SU-DHL-6 (cell line): ENCODE data around the gene CHCHD3.

ENCODE experiments used
- H2AFZ ChIP-seq: fragments of 200-600 bp; sonication (generic); 2 replicates; pipeline ENCODE4 v1.6.1; 2014; ENCODE audit warnings: low read depth, mild to moderate bottlenecking, moderate library complexity, mixed read lengths, antibody characterized with exemption, low read length; ENCODE audit not compliant: severe bottlenecking
- H3F3A ChIP-seq: fragments of 200-600 bp; shearing (Covaris generic); 2 replicates; pipeline ENCODE4 v1.6.0; 2016; ENCODE audit warnings: antibody characterized with exemption, mild to moderate bottlenecking; ENCODE audit not compliant: insufficient read depth
- H3K27ac ChIP-seq: fragments of 200-600 bp; sonication (generic); 2 replicates; pipeline ENCODE4 v1.5.1; 2016; ENCODE audit warnings: low read depth, mild to moderate bottlenecking, low read length, moderate library complexity, mixed read lengths
- H3K27me3 ChIP-seq: fragments of 200-600 bp; sonication (generic), shearing (Covaris generic); 2 replicates; pipeline ENCODE4 v1.6.0; 2014; ENCODE audit warnings: mild to moderate bottlenecking, low read length
- H3K36me3 ChIP-seq: fragments of 200-600 bp; sonication (generic); 2 replicates; pipeline ENCODE4 v1.6.1; 2014; ENCODE audit warnings: mild to moderate bottlenecking, low read length, mixed read lengths
- H3K4me2 ChIP-seq: fragments of 300-600, 200-600 bp; shearing (Covaris generic), sonication (generic); 2 replicates; pipeline ENCODE4 v1.6.0; 2014; ENCODE audit warnings: low read length, low read depth, mild to moderate bottlenecking; ENCODE audit not compliant: poor library complexity, severe bottlenecking
- H3K4me3 ChIP-seq: fragments of 200-600 bp; sonication (generic); 2 replicates; pipeline ENCODE4 v1.5.1; 2014; ENCODE audit warnings: antibody characterized with exemption, low read length, mild to moderate bottlenecking, mixed read lengths; ENCODE audit not compliant: insufficient read depth, poor library complexity, severe bottlenecking
- H3K79me2 ChIP-seq: fragments of 200-600 bp; sonication (generic); 2 replicates; pipeline ENCODE4 v1.6.1; 2014; ENCODE audit warnings: mild to moderate bottlenecking, low read length, moderate library complexity; ENCODE audit not compliant: insufficient read depth
- H3K9ac ChIP-seq: fragments of 200-600 bp; sonication (generic); 2 replicates; pipeline ENCODE4 v1.7.0; 2014; ENCODE audit warnings: mild to moderate bottlenecking, low read length
- H3K9me2 ChIP-seq: fragments of 200-600 bp; sonication (generic); replicated peaks from 2 replicates; pipeline ENCODE4 v1.6.1; 2014; ENCODE audit warnings: low read length; ENCODE audit not compliant: insufficient read depth
- H3K9me3 ChIP-seq: fragments of 200-600 bp; sonication (generic); 2 replicates; pipeline ENCODE4 v1.6.1; 2014; ENCODE audit warnings: low read length, mixed read lengths; ENCODE audit not compliant: insufficient read depth
- H4K20me1 ChIP-seq: fragments of 200-600 bp; sonication (generic); 2 replicates; pipeline ENCODE4 v1.6.1; 2014; ENCODE audit warnings: low read depth, mild to moderate bottlenecking, antibody characterized with exemption, low read length, moderate library complexity, mixed read lengths
- EZH2phosphoT487 ChIP-seq: fragments of 200-600 bp; sonication (generic), shearing (Covaris generic); conservative IDR thresholded peaks from 2 replicates; pipeline ENCODE4 v1.6.1; 2018; ENCODE audit warnings: mild to moderate bottlenecking, antibody characterized with exemption, low read length, moderate library complexity, mixed read lengths
- TF ChIP-seq, protein P1 (sequence below): fragments of 200-600 bp; sonication (generic); IDR thresholded peaks from one replicate; pipeline ENCODE4 v1.5.1; 2017; ENCODE audit warnings: antibody characterized with exemption, mild to moderate bottlenecking, low read length, moderate library complexity; ENCODE audit not compliant: insufficient read depth, poor library complexity, severe bottlenecking

The CHCHD3 gene

DNA sequence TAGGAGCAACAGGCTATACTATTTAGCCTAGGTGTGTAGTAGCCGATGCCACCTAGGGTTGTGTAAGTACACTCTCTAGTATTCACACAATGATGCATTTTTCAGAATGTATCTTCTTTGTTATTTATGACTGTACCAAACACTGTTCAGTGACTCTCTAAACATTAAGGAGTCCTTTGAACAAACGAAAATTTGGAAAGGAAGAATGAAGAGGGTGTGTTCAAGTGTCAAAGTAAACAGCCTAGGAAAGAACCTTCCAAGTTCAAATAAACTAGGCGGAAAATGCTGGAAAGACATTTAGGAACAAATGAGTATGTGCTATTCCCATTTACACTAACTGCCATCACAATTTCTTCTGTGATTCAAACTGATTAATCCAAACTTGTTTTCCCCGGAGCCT, 142.4 kb downstream of the CHCHD3 start:
- no peaks in the 10 kb centered on the region for H3K9me2 ChIP-seq
- H3K36me3 ChIP-seq: no peaks in the 10 kb centered on the region
- H3K4me2 ChIP-seq: no peak overlapping the region
- H3K9ac ChIP-seq: no peak overlapping the region
- H2AFZ ChIP-seq: no peak overlapping the region
- H3K79me2 ChIP-seq: no peaks in the 10 kb centered on the region
- no peaks in the 10 kb centered on the region for H3F3A ChIP-seq
- no peaks in the 10 kb centered on the region for H4K20me1 ChIP-seq
- H3K9me3 ChIP-seq: no peaks in the 10 kb centered on the region
- no peak for TF ChIP-seq EZH2phosphoT487
- TF ChIP-seq, protein P1, sequence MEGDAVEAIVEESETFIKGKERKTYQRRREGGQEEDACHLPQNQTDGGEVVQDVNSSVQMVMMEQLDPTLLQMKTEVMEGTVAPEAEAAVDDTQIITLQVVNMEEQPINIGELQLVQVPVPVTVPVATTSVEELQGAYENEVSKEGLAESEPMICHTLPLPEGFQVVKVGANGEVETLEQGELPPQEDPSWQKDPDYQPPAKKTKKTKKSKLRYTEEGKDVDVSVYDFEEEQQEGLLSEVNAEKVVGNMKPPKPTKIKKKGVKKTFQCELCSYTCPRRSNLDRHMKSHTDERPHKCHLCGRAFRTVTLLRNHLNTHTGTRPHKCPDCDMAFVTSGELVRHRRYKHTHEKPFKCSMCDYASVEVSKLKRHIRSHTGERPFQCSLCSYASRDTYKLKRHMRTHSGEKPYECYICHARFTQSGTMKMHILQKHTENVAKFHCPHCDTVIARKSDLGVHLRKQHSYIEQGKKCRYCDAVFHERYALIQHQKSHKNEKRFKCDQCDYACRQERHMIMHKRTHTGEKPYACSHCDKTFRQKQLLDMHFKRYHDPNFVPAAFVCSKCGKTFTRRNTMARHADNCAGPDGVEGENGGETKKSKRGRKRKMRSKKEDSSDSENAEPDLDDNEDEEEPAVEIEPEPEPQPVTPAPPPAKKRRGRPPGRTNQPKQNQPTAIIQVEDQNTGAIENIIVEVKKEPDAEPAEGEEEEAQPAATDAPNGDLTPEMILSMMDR: no peak
- no peak overlapping the region for H3K27ac ChIP-seq
- H3K4me3 ChIP-seq: no peak overlapping the region
- no peaks in the 10 kb centered on the region for H3K27me3 ChIP-seq

DNA sequence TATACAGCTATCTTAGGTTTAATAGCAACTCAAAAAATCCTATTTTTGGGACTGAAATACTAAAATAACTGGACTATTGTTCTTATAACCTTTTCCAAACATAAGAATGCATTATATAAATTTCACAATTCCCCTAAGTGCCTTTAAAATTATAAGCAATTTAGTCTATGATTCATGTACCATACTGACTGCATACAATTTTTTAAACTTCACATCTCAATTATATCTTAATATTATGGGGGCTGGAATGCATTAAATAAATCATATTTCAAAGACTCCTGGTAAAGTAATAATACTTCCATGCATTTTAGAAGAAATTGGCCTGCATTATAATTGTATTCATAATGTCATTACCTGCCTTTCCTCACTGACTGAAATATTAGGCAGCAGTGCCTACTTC, 144.6 kb downstream of the CHCHD3 start:
- H3K9ac ChIP-seq: no peak overlapping the region
- no peaks in the 10 kb centered on the region for H3K9me3 ChIP-seq
- H3K4me2 ChIP-seq: no peak overlapping the region
- no peaks in the 10 kb centered on the region for H3K9me2 ChIP-seq
- H3K27me3 ChIP-seq: no peaks in the 10 kb centered on the region
- no peak overlapping the region for H3K4me3 ChIP-seq
- no peak overlapping the region for H3K27ac ChIP-seq
- no peak for TF ChIP-seq EZH2phosphoT487
- TF ChIP-seq, protein P1: no peak
- H3K36me3 ChIP-seq: no peaks in the 10 kb centered on the region
- no peaks in the 10 kb centered on the region for H3K79me2 ChIP-seq
- H4K20me1 ChIP-seq: no peaks in the 10 kb centered on the region
- no peak overlapping the region for H2AFZ ChIP-seq
- no peaks in the 10 kb centered on the region for H3F3A ChIP-seq

DNA sequence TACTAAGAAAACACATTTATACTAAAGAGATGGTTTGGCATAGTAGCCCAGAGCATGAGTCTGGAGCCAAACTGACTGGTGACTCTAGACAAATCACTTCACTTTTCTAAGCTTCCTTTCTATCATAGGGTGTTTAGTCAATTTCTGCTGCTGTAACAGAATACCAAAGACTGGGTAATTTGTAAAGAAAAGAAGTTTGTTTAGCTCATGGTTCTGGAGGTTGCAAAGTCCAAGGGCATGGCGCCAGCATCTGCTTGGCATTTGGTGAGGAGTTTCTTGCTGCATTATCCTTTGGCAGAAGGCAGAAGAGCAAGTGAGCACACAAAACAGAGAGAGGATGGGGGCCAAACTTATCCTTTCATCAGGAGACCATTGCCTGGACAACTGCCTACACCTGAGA, 146.3 kb downstream of the CHCHD3 start:
- H4K20me1 ChIP-seq: no peaks in the 10 kb centered on the region
- H3K27ac ChIP-seq: no peak overlapping the region
- no peak for TF ChIP-seq EZH2phosphoT487
- TF ChIP-seq, protein P1: no peak
- no peaks in the 10 kb centered on the region for H3K9me2 ChIP-seq
- no peak overlapping the region for H3K9ac ChIP-seq
- H3F3A ChIP-seq: no peaks in the 10 kb centered on the region
- no peaks in the 10 kb centered on the region for H3K79me2 ChIP-seq
- H3K4me2 ChIP-seq: no peak overlapping the region
- no peaks in the 10 kb centered on the region for H3K27me3 ChIP-seq
- H3K4me3 ChIP-seq: no peak overlapping the region
- no peaks in the 10 kb centered on the region for H3K9me3 ChIP-seq
- no peak overlapping the region for H2AFZ ChIP-seq
- no peaks in the 10 kb centered on the region for H3K36me3 ChIP-seq
